Stimulated activated CD4-positive, alpha-beta T cell treated with anti-CD3 and anti-CD28 coated beads, Interleukin-15, amount 100 ng/mL, for 1 hour (primary cell): ENCODE data around the gene KHK.
"Not testable (repeated sequence)": the region's sequence is repeated elsewhere in the genome, so short reads cannot be mapped to it uniquely, and the experiment has no call there.

Source experiments
- DNase-seq, 2 donors: peaks; one replicate each; pipeline ENCODE4 v3.0.0-alpha.2; 2020; ENCODE audit warnings: low read depth in 1 of 2, low spot score in 1 of 2

Gene KHK

DNA sequence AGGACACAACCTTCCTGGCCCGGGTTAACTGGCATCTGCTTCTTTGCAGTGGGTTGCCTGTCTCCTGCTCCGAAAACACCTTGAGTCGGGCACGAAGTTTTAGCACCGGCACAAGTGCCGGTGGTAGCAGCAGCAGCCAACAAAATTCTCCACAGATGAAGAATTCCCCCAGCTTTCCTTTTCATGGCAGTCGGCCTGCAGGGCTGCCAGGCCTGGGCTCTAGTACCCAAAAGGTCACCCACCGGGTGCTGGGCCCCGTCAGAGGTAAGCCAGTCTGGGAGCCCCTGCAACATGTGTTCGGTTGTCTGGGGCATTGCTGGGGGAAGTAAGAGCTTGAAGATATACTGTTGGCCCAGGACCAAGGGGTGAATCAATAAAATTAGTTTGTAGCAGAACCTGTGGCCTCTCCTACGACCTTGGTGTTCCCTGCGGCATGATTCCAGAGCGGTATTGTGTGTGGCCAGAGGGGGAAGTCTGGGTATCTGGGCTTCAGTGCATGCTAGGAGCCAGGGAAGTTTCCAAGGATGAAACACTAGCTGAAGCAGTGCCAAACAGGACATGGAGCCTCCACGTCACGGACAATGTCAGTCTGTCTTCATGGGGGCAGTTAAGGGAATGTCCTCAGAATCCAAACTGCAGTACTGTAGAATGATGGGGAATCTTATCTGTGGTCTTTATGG lies 27.3 kb upstream of the KHK start:
- DNase-seq: no peak

GRCh38 chr2:27060323-27060722 lies 26.2 kb upstream of the KHK start:
- no peak for DNase-seq

DNA sequence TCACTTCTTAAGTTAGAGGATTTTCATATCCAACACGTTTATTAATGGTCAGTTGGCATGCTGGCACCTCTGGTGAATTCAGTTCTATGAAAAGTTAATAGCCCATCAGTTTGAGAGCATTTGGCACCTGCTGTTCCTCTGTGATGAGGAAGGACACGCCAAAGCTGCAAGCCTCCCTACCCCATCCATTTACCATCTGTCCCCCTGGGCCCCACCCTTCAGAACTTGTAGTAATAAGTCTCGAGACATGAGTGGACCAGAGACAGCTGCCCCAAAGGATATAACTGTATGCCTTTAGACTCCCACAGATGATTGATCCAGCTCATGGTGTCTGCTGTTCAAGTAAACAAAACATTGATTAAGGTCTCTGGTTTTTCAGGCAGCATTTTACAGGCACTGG lies 21.4 kb upstream of the KHK start:
- no peak for DNase-seq

GRCh38 chr2:27067385-27067784 lies 19.2 kb upstream of the KHK start:
- no peak for DNase-seq

DNA sequence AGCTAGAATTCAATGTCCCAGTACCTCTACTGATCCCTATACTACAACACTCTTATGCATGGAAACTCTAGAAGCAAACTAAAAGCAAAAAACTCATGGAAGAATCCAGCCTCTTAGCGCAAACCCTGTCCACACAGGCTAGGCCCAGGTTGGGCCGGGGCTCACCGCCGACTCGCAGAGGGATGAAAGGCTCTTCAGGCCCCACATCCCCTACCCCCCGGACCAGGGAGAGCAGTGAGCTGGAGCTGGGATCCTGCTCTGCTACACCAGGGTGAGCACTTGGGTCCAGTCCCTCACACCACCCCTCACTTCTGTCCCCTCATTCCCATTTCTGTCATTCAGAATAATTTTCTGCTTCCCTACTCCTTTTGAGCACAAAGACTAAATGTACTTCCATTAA lies 17.1 kb upstream of the KHK start:
- DNase-seq: no peak

DNA sequence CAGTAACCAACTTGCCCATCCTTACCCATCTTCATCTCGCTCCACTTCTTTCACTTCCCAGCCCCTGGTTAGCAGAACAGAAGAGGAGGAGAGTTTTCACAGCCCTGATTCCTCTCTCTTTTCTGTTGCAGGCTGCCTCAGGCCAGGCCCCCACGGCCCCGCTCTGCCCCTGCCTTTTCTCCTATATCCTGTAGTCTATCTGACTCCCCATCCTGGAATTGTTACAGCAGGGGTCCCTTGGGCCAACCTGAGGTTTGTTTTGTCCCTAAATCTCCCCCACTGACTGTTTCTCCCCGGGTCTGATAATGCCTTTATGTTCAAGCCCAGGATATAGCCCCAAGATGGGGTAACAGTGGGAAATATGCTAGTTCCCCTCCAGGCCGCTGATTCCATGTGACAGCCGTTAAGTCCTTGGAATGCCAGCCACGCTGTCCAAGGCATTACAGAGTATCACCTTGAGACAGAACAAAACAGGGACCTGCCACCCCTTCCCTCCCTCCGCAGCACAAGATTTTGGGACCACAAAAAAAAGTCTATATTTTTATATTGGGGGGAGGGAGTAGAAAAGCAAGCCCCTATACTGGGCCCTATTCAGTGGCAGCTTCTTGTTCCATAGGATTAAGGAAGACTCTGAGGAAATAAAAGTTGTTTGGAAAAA lies 16.5 kb upstream of the KHK start:
- DNase-seq: no peak

- DNase-seq: no peak
Measured at GRCh38 chr2:27070653-27071276, 15.8 kb upstream of the KHK start.

DNA sequence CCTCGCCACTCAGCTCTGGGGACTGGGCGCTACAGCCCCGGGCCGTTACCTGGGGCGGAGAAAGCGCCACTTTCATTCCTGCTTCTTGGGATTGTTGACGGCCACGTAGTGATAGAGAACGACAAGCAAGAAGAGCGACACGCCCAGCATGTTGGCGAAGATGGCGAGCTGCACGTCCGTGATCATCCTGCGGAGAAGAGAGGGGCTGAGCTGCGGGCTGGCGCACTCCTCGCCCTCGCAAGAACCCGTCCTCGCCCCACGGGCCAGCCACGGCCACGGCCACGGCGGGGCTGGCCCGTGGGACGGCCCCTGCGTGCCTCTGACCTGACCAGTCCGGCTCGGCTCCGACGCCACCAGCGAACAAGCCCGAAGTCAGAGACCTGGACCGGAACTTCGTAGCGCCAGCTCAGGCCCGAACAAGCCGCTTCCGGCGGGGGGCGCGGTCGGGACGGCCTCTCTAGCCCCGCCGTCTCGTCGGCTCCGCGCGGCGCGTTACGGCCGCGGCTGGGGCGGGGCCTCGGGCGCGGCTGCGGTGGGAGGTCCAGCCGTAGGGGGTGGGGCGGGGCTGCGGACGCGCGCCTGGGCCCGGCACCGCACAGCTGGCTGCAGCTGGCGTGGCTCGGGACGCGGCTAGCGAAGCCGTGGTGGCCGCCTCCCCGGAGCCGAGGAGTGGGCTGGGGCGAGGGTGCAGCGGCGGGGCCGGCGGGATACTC lies 15.1 kb upstream of the KHK start, which contains the start of gene OST4:
Gene OST4, minus strand, starts transcription at position 378 of the 713 bp plus-strand sequence.
- DNase-seq: peak; percentile 81 to 88

- DNase-seq: no peak
Measured at GRCh38 chr2:27071990-27072830, 14.4 kb upstream of the KHK start.

- no peak for DNase-seq
Measured at GRCh38 chr2:27072920-27073319, 13.7 kb upstream of the KHK start.

DNA sequence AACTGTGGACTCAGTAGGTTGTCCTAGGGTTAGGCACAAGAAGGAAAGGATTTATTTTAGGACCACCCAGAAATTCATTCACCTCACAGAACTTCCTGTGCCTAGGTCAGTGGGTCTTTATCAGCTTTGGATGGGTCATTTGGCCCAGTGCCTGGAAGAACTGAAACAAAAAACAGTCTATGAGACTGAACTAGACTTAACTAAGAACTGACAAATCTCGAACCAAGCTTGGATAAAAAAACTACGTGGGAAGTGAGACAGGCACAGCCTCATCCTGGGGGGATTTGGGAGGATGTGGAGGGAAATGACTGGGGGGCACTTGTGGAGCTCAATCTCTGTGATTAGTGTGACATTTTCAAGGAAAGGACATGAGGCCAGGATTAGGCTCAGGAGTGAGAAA lies 12.8 kb upstream of the KHK start:
- no peak for DNase-seq

DNA sequence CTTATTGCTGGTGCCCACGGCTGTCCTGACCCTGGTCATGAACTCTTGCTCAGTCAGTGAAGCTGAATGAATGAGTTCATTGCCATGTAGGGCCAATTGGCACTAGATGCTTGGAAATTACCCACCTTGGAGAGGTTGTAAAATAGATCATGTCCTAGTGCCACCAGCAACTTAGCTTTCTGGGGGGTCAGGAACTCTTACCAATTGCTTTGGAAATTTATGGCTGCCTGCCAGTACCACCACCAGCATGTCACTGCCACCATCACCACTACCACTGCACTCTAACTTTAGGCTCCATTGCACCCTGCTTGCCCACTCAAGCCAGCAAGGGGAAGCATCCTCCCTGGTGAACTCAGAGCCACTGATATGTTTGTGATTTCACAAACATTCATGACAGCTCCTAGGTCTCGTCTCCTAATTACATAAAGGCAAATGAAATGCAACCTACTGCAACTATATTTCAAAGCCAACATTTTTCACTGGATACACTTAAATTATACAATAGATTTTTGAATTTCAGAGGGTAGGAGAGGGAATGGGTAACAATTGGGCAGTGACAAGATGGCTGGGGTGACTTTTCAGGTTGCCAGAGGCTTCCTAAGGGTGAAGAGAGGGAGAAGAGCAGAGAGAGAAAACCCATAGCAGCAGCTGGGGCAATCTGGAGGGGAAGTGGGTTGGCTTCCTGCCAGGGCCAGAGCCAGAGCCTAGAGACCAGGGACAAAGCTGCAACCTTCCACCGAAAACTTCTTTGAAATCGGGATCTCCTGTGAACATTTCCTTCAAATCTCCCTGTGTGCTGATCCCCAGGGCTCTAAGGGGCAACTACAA lies 11.6 kb upstream of the KHK start:
- no peak for DNase-seq

DNA sequence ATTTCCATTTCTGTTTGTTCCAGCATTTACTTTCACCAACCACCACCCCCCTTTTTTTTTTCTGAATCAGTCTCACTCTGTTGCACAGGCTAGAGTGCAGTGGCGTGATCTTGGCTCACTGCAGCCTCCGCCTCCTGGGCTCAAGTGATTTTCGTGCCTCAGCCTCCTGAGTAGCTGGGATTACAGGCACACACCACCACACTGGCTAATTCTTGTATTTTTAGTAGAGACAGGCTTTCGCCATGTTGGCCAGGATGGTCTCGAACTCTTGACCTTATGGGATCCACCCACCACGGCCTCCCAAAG lies 11.1 kb upstream of the KHK start:
- not testable (repeated sequence) for DNase-seq

- no peak for DNase-seq
Measured at GRCh38 chr2:27076323-27076722, 10.2 kb upstream of the KHK start.

GRCh38 chr2:27077231-27077630 lies 9.3 kb upstream of the KHK start:
- no peak for DNase-seq

DNA sequence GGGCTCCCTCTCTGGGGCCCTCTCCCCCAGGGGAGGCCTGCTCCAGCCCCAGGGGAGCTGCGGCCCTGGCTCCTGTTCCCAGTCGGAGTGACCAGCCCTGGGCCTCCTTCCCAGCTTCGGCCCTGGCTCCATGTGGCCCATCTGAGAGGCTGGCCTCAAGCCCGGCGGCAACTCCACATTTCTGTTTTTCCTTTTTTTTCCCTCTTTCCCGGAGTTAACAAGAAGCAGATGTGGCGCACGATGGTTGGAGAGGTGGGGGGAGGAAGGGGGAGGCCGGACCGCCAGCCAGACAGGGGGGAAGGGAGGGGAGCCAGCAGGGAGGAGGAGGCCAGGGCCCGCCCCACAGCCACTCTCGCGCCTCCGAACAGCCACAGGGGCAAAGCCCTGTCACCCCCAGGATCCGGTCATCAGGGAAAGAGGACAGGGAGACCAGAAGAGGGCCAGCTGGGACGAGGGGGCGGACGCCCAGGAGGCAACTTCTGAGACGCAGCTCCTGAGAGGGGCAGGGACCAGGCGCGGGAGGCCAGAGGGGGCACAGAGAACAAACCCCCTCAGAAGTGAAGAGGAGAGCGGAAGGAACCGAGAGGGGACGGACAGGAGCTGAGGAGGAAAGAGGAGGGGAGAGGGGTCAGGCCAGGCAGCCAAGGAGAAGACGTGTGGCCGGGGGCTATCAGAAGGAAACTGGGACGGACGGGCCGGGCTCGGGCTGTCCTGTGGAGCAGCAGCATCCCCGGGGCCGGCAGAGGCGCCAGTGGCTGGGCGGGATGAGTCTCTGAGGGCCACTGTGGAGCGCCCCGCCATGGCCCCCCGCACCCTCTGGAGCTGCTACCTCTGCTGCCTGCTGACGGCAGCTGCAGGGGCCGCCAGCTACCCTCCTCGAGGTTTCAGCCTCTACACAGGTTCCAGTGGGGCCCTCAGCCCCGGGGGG lies 8.0 kb upstream of the KHK start, which contains the start of gene EMILIN1:
Gene EMILIN1, plus strand, starts transcription at position 349 of the 928 bp plus-strand sequence. Its CDS starts 451 bp downstream, at position 800.
- no peak for DNase-seq

GRCh38 chr2:27079233-27080139 lies 7.1 kb upstream of the KHK start:
- DNase-seq: no peak

GRCh38 chr2:27080140-27080469 lies 6.5 kb upstream of the KHK start:
- no peak for DNase-seq
